ENCODE data around the gene IFNA10.
"Not testable (repeated sequence)": the region's sequence is repeated elsewhere in the genome, so short reads cannot be mapped to it uniquely, and the experiment has no call there.

Gene IFNA10

DNA sequence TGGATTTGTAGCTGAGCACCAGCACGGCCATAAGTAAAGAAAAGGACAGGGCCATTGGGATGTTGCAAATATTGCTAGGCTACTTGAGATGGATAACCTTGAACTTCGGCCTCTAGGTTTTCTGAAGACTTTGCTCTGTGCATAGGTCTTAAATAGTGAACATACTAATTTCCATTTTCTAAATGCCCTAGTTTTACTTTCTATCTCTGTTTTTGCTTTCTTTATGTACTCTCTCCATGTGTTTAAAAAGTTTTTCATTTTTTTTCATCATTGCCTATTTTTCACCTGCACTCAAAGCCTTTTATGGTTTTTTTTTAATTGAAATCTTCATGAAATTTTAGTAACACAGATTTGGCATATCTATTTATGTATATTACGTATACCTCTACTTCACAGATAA, at the start of gene IFNA10:
TSS of gene IFNA10 (minus strand) at position 101 of the 400 bp plus-strand sequence. CDS start at position 55, 46 bp downstream.
- not testable (repeated sequence) for H3K4me3 ChIP-seq (ENCODE audit: low read length)

DNA sequence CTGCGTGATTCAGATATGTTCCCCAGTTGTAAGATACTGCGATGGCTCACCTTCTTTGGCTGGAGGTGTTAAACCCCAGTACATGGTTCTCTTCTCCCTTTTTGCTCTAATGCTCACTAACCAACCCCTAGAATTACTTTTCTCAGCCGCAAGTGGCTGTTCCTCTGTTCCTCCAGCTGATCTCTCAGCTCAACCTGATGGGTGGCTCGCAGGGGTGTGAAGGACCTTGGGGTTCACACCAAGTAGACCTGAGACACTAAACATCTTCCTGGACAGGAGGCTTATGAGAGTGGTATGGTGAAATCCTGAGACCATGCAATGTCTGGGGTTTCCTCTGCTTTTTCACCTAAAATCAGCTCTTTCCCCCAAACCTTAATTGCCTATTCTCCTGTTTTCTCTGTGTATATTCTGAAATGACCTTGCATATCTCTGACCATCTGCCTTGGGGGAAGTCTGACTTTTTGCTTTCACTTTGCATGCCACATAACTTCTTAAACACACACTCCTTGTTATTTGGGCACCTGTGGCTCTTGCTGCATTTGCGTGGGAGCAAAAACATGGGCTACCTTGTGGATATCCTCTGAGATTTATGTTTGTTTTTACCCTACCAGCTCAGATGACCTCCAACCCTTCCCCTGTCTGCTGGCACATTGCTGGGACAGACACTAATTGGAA, 48.7 kb upstream of the IFNA10 start:
- TF ChIP-seq ZNF274 (IDR thresholded peaks at IDR 0.05; ENCODE audit: low read depth, low read length) = no peak
- H3K4me3 ChIP-seq (ENCODE audit: low read length) = no peak overlapping the region; the same call in 1 of the 2 replicates

DNA sequence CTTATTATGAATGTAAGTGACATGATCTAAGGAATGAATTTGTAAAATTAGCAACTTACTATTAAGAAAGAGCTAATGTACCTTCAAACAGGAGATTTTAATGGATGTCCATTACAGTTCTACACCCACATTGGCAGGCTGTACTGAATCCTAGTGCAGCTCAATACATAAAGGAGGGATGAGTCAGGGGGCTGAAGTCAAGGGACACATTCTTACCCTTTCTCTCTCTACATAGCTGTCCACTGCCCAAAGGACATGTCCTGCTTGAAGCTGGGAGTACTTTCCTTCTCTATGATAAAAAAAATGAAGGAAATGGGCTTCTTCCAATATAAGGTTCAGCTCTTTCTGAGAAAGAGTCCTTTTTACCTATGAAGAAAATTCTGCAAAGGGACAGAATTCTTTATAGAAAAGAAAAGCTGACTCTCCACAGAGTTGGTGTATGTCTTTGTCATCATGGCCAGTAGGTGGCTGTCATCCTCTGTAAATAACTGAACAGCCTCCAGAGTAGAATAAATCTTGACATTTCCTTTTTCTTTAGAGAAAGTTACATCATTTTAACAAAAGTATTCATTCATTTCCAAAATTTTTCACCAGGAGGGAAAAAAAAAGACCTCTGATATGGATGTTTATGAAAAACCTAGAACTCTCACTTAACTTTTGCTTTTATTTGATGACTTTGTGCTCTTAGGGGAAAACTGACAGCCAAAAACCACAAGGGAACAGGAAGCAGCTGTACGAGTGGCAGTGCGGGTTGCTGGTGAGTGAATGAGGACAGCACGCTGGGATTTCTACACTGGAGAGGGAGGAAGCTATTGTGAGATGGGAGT, 46.0 kb upstream of the IFNA10 start:
- H3K4me3 ChIP-seq (ENCODE audit: low read length) = no peak overlapping the region

DNA sequence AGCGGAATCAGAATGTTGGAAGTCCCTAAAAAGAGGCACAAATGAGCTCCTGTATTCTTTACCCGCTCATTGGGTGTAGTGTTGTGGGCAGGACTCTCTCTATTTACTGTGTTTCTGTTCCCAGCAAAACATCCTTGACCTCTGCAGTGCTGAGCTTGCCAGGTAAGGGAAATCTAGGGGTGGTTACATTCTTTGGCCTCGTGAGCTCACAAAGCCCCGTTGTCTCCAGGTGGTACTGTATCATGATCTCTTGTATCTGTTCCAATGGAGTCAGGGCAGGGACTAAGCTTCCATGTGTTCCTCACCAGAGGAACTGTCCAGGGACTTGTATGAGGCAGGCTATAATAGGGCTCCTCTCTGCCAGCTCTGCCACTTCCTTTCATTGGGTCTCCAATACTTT, 44.7 kb upstream of the IFNA10 start:
- no peak overlapping the region for H3K4me3 ChIP-seq (ENCODE audit: low read length)
- TF ChIP-seq ZNF274 (IDR thresholded peaks at IDR 0.05; ENCODE audit: low read depth, low read length) = no peak

More for the DNA sequence above, 46.0 kb upstream of the IFNA10 start:
- TF ChIP-seq ZNF274 (IDR thresholded peaks at IDR 0.05; ENCODE audit: low read depth, low read length) = no peak

DNA sequence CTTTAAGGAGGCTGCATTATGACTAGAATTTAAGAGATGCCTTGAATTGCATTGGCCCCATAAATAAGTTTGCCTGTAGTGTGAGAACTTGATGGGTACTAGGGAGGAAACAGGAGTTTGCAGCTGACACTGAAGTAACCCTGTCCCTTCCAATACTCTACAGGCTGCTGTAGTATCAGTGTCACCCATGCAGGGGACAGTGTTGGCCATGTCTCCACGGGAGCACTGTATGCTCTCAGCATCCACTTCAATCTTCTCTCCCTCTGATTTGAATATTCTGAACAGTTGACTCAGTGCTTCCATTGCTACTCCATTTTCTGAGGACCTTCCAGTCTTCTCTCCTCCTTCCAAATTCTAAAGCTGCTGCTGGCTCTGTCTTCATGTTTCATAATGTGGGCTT, 44.2 kb upstream of the IFNA10 start:
- TF ChIP-seq ZNF274 (IDR thresholded peaks at IDR 0.05; ENCODE audit: low read depth, low read length) = no peak
- no peak overlapping the region for H3K4me3 ChIP-seq (ENCODE audit: low read length)

DNA sequence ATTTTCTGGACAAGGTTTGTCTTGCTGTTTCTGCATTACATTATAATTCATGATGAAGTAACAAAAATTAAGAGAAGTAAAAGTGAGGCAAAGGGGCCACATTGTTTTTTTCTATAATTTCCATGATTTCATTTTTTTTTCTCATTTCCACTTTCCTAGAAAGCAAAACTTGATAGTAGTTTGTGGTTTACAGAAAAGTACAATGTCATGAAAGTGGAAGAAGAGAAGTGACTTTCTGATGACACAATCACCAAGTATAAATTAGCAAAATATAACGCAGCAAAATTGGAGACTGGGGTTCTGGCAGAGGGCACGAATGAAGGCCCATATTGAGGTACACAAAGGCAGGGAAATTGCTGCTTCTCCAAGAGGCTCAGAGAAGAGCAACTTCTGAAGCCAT, 37.9 kb upstream of the IFNA10 start:
- TF ChIP-seq ZNF274 (IDR thresholded peaks at IDR 0.05; ENCODE audit: low read depth, low read length) = no peak
- no peak overlapping the region for H3K4me3 ChIP-seq (ENCODE audit: low read length)

DNA sequence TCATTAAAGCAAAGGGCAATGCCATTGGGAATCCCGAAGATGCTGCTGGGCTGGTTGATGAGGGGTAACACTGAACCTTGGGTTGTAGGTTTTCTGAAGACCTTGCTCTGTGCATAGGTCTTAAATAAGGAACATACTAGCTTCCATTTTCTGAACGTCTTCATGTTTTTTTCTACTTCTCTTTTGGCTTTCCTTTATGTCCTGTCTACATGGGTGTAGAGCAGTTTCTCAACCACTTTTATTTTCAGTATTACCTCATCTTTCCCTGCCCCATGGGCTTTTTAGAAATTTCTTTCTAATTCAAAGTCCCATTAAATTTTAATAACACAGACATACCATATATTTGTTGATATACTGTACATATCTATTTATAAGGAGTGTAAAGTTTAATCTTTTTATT, 33.0 kb upstream of the IFNA10 start, which contains the start of gene IFNA14:
TSS of gene IFNA14 (minus strand) at position 95 of the 400 bp plus-strand sequence. CDS start at position 25, 70 bp downstream.
- no peak within 1 kb of the TSS for H3K4me3 ChIP-seq (ENCODE audit: low read length)
- TF ChIP-seq ZNF274 (IDR thresholded peaks at IDR 0.05; ENCODE audit: low read depth, low read length) = no peak

DNA sequence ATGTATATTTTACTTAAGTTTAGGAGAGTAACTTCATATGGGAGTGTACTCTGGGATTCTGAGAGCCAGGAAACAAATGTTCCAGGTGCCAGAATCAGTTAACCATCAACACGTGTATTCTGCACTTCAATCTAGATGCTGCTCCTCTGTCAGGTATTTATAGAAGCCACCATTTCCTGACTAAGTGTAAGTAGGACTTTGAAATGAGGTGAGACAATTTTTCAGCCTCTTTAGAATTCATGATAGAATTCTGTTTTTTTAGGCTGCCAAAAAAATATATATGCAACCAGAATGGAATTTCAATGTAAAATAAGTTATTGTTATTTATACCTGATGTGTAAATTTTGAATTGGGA, 29.4 kb upstream of the IFNA10 start:
- H3K4me3 ChIP-seq (ENCODE audit: low read length) = not testable (repeated sequence)

DNA sequence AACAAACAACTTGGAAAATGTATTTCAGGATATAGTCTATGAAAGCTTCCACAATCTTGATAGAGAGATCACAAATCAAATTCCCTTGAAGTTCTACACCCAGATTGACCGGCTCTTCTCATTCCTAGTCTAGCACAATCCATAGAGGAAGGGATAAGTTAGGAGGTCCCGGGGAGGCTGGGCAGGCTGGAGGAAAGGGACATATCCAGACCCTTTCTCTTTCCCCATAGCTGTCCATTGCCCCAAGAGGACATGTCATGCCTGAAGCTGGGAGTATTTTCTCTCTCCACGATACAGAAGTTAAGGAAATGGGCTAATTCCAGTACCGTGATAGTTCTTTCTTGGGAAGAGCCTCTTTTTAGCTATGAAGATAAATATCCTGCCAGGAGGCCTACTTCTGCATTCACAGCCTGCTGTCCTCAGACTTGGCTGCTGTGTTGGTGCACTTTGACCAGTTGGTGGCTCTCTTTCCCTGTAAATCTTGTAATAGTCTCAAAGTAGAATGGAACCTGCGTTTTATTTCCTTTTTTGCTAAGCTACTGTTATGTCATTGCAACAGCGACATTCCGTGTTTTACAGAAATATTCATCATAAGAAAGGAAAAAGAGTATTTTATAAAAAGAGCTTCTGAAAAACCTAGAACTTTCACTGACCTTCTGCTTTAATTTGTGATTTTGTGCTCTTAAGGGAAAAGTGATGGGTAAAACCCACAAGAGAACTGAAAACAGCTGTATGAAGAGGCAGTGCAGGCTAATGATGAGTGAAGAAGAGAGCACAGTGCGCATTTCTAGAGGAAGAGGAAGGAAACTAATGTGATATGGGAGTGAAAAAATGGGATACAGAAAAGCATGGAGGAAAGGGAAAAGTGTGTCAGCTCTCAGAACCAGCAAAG, 28.8 kb upstream of the IFNA10 start:
- H3K4me3 ChIP-seq (ENCODE audit: low read length) = not testable (repeated sequence)

DNA sequence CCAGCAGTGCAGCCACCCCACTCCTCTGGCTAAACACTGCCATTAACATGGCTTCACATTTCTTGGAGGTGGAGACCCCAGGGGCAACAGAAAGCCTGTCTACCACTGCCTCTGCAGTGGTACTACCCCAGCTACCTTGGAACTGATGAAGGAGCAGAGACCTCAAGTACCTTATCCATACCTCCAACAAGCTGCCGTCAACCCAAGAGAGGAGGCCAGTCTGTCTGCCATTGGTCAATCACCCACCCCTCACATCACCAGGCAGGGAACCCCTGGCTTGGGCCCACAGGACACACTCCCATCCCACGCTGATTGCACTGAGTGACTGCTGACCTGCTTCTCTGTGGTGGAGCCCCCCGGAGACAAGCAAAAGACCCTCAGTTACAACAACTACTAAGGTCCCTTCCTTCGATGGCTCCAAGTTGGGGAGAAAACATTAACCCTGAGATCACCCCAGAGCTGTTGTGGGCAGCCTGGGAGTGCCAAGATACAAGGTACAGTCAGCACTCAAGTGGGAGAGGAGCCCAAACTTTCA, 27.3 kb upstream of the IFNA10 start:
- no peak overlapping the region for H3K4me3 ChIP-seq (ENCODE audit: low read length)

DNA sequence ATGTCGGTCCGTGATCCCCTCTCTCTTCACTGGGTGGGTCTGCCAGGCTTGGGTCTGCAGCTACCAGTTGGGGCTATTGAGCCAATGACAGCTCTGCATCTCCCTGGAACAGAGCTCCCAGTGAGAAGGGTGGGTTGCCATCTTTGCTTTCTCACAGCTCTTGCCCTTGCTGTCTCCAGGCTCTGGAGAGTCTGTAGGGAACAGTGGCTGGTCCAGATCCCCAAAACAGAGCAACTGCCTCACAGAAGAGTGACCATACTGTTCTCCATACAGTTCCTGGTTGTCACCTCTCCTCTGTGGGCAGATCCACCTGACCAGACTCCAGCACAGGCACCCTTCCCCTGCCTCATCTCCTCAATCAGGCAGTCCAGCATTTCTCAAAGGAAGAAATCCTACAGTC, 26.3 kb upstream of the IFNA10 start:
- no peak overlapping the region for H3K4me3 ChIP-seq (ENCODE audit: low read length)
- no peak for TF ChIP-seq ZNF274 (IDR thresholded peaks at IDR 0.05; ENCODE audit: low read depth, low read length)

More for the DNA sequence above, 27.3 kb upstream of the IFNA10 start:
- no peak for TF ChIP-seq ZNF274 (IDR thresholded peaks at IDR 0.05; ENCODE audit: low read depth, low read length)

DNA sequence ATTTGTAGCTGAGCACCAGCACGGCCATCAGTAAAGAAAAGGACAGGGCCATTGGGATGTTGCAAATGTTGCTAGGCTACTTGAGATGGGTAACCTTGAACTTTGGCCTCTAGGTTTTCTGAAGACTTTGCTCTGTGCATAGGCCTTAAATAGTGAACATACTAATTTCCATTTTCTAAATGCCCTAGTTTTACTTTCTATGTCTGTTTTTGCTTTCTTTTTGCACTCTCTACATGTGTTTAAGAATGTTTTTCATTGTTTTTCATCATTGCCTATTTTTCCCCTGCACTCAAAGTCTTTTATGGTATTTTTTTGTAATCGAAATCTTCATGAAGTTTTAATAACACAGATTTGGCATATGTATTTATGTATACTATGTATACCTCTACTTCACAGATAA, 21.2 kb upstream of the IFNA10 start, which contains the start of gene IFNA17:
TSS of gene IFNA17 (minus strand) at position 101 of the 400 bp plus-strand sequence. CDS start at position 52, 49 bp downstream.
- H3K4me3 ChIP-seq (ENCODE audit: low read length) = no peak within 1 kb of the TSS
- TF ChIP-seq ZNF274 (IDR thresholded peaks at IDR 0.05; ENCODE audit: low read depth, low read length) = no peak

DNA sequence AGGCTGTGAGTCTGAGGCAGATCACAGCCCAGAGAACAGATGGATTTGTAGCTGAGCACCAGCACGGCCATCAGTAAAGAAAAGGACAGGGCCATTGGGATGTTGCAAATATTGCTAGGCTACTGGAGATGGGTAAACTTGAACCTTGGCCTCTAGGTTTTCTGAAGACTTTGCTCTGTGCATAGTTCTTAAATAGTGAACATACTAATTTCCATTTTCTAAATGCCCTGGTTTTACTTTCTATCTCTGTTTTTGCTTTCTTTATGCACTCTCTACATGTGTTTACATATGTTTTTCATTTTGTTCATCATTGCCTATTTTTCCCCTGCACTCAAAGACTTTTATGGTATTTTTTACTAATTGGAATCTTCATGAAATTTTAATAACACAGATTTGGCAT, 10.3 kb upstream of the IFNA10 start, which contains the start of gene IFNA16:
TSS of gene IFNA16 (minus strand) at position 101 of the 400 bp plus-strand sequence. CDS start at position 95, 6 bp downstream.
- not testable (repeated sequence) for H3K4me3 ChIP-seq (ENCODE audit: low read length)

DNA sequence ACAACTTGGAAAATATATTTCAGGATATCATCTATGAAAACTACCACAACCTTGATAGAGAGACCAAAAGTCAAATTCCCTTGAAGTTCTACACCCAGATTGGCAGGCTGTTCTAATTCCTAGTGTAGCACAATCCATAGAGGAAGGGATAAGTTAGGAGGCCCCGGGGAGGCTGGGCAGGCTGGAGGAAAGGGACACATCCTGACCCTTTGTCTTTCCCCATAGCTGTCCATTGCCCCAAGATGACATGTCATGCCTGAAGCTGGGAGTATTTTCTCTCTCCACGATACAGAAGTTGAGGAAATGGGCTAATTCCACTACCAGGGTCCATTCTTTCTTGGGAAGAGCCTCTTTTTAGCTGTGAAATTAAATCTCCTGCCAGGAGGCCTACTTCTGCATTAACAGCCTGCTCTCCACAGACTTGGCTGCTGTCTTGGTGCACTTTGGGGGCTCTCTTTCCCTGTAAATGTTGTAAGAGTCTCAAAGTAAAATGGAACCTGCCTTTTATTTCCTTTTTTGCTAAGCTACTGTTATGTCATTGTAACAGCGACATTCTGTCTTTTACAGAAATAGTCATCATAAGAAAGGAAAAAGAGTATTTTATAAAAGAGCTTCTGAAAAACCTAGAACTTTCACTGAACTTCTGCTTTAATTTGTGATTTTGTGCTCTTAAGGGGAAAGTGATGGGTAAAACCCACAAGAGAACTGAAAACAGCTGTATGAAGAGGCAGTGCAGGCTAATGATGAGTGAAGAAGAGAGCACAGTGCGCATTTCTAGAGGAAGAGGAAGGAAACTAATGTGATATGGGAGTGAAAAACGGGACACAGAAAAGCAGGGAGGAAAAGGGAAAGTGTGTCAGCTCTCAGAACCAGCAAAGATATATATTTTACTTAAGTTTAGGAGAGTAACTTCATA, 6.7 kb upstream of the IFNA10 start:
- not testable (repeated sequence) for H3K4me3 ChIP-seq (ENCODE audit: low read length)

DNA sequence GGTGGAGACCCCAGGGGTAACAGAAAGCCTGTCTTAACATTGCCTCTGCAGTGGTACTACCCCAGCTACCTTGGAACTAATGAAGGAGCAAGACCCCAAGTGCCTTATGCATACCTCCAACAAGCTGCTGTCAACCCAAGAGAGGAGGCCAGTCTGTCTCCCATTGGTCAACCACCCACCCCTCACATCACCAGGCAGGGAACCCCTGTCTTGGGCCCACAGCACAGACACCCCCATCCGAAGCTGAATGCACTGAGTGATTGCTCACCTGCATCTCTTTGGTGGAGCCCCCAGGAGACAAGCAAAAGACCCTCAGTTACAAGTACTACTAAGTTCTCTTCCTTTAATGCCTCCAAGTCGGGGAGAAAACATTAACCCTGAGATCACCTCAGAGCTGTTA, 5.2 kb upstream of the IFNA10 start:
- H3K4me3 ChIP-seq (ENCODE audit: low read length) = not testable (repeated sequence)

DNA sequence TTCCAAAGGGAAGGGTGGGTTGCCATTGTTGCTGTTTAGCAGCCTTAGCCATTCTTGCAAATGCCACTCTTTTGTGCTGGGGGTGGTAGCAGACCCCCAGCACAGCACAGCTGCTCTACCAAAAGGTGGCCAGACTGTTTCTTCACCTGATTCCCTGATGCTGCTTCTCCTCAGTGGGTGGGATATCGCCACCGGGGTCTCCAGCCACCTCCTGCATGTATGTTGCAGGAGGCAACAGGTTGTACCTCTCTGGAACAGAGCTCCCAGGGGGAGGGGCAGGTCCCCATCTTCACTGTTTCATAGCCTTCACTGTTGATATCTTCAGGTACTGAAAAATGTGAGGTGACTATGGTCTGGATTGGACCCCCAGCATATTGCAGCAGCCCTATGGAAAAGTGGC, 3.8 kb upstream of the IFNA10 start:
- H3K4me3 ChIP-seq (ENCODE audit: low read length) = not testable (repeated sequence)
